CD1c-positive myeloid dendritic cell (primary cell): ENCODE results near the gene PGLYRP2.

Experiments used
- DNase-seq: peaks from one replicate; pipeline ENCODE4 v3.0.0-alpha.2; 2016; ENCODE audit errors: extremely low spot score

Gene PGLYRP2

GRCh38 chr19:15439821-15440641, 39.3 kb downstream of the PGLYRP2 start:
- DNase-seq = no peak

GRCh38 chr19:15439078-15439799, 40.1 kb downstream of the PGLYRP2 start:
- DNase-seq = no peak

- no peak for DNase-seq
Observed at GRCh38 chr19:15438577-15438976, 40.7 kb downstream of the PGLYRP2 start.

- DNase-seq = no peak
Observed at GRCh38 chr19:15438124-15438496, 41.2 kb downstream of the PGLYRP2 start.

GRCh38 chr19:15437355-15438123, 41.8 kb downstream of the PGLYRP2 start:
- no peak for DNase-seq

GRCh38 chr19:15436826-15437110, 42.5 kb downstream of the PGLYRP2 start:
- no peak for DNase-seq

GRCh38 chr19:15436012-15436825, 43.1 kb downstream of the PGLYRP2 start:
- no peak for DNase-seq

GRCh38 chr19:15433519-15434069, 45.7 kb downstream of the PGLYRP2 start:
- no peak for DNase-seq

GRCh38 chr19:15432629-15433518, 46.4 kb downstream of the PGLYRP2 start:
- peak; percentile 97 for DNase-seq

- no peak for DNase-seq
Observed at GRCh38 chr19:15432018-15432494, 47.2 kb downstream of the PGLYRP2 start.

GRCh38 chr19:15431396-15432017, 47.8 kb downstream of the PGLYRP2 start:
- no peak for DNase-seq

GRCh38 chr19:15430526-15431120, 48.7 kb downstream of the PGLYRP2 start:
- DNase-seq = no peak

GRCh38 chr19:15429825-15430467, 49.4 kb downstream of the PGLYRP2 start:
- DNase-seq = no peak

- DNase-seq = no peak
Observed at GRCh38 chr19:15428956-15429824, 50.1 kb downstream of the PGLYRP2 start.

GRCh38 chr19:15427991-15428471, 51.3 kb downstream of the PGLYRP2 start:
- no peak for DNase-seq

GRCh38 chr19:15427350-15427700, 52.0 kb downstream of the PGLYRP2 start:
- DNase-seq = no peak

- DNase-seq = no peak
Observed at GRCh38 chr19:15426485-15427349, 52.6 kb downstream of the PGLYRP2 start.
